GM12872 (cell line): ENCODE measurements around the gene ADORA2A.

Experiments
- CTCF ChIP-seq: IDR thresholded peaks from 3 replicates; pipeline ENCODE4 v1.5.1; 2011; ENCODE audit warnings: low read depth, mild to moderate bottlenecking, low read length, moderate library complexity; ENCODE audit not compliant: insufficient read depth

Gene ADORA2A

GRCh38 chr22:24442352-24442744 lies 14.9 kb downstream of the ADORA2A start:
- TF ChIP-seq CTCF = no peak

GRCh38 chr22:24443668-24444067 lies 16.3 kb downstream of the ADORA2A start:
- no peak for TF ChIP-seq CTCF

GRCh38 chr22:24444251-24444650 lies 16.9 kb downstream of the ADORA2A start:
- no peak for TF ChIP-seq CTCF

- TF ChIP-seq CTCF = no peak
Observed at GRCh38 chr22:24444729-24445466, 17.5 kb downstream of the ADORA2A start.

- no peak for TF ChIP-seq CTCF
Observed at GRCh38 chr22:24445481-24446259, 18.3 kb downstream of the ADORA2A start.

- no peak for TF ChIP-seq CTCF
Observed at GRCh38 chr22:24446260-24446611, 18.8 kb downstream of the ADORA2A start.

GRCh38 chr22:24450610-24451009 lies 23.2 kb downstream of the ADORA2A start:
- no peak for TF ChIP-seq CTCF
